PC-3 (cell line): ENCODE measurements around the gene CHRNB4. TPM values are rescaled to one million over a fixed set of nuclear protein-coding genes. Genes with fewer than 3 reads are reported as not detected.

Source experiments
- ATAC-seq: fragments of 200-7000 bp; cut with Tn5 transposase; 2 replicates; pipeline ENCODE4 v1.9.1; 2020; ENCODE audit warnings: mild to moderate bottlenecking, moderate library complexity
- BruUV-seq: library from RNA; stranded (reverse); fragments of 400-500 nt; replicated peaks from 2 replicates; lab custom pipeline; 2021; lab: Mats Ljungman, UMichigan
- CTCF ChIA-PET: fragments of 300-600 bp; sonication (Branson Sonifier 250); formaldehyde crosslinking; loops from one replicate; lab custom pipeline; 2022; ENCODE audit warnings: antibody characterized with exemption; lab: Charles Lee
- POLR2A ChIA-PET: fragments of 300-600 bp; sonication (Branson Sonifier 250); formaldehyde crosslinking; loops from one replicate; lab custom pipeline; 2022; ENCODE audit warnings: antibody characterized with exemption; ENCODE audit not compliant: unreplicated experiment; lab: Charles Lee
- DNase-seq: peaks from one replicate; pipeline ENCODE4 v3.0.0-alpha.2; 2015
- H2AFZ ChIP-seq: fragments of 300-600 bp; sonication (generic); 2 replicates; pipeline ENCODE4 v1.6.0; 2016; ENCODE audit warnings: antibody characterized with exemption, low read length
- H3F3A ChIP-seq: fragments of 300-600 bp; sonication (generic); one replicate; pipeline ENCODE4 v1.6.0; 2017; ENCODE audit warnings: antibody characterized with exemption, low read length, control low read depth, mild to moderate bottlenecking; ENCODE audit not compliant: unreplicated experiment
- H3K27ac ChIP-seq: fragments of 300-600 bp; sonication (generic); 2 replicates; pipeline ENCODE4 v1.5.1; 2016; ENCODE audit warnings: mild to moderate bottlenecking, low read length
- H3K27me3 ChIP-seq: fragments of 300-600 bp; sonication (generic); 2 replicates; pipeline ENCODE4 v1.6.1; 2016; ENCODE audit warnings: low read length, mixed read lengths
- H3K36me3 ChIP-seq: fragments of 300-600 bp; sonication (generic); 2 replicates; pipeline ENCODE4 v1.6.1; 2016; ENCODE audit warnings: low read depth, mixed run types, low read length, mixed read lengths
- H3K4me1 ChIP-seq: fragments of 300-600 bp; sonication (generic); 2 replicates; pipeline ENCODE4 v1.5.1; 2016; ENCODE audit warnings: low read length; ENCODE audit not compliant: insufficient read depth
- H3K4me2 ChIP-seq: fragments of 300-600 bp; sonication (generic); 2 replicates; pipeline ENCODE4 v1.6.0; 2016; ENCODE audit warnings: low read length
- H3K4me3 ChIP-seq: fragments of 300-600 bp; sonication (generic); 2 replicates; pipeline ENCODE4 v1.5.1; 2016; ENCODE audit warnings: mild to moderate bottlenecking, low read length, mixed read lengths
- H3K79me2 ChIP-seq: fragments of 300-600 bp; sonication (generic); 2 replicates; pipeline ENCODE4 v1.6.1; 2017; ENCODE audit warnings: low read length, mixed read lengths
- H3K9ac ChIP-seq: fragments of 300-600 bp; sonication (generic); 2 replicates; pipeline ENCODE4 v1.6.0; 2016; ENCODE audit warnings: mild to moderate bottlenecking, low read length
- H3K9me2 ChIP-seq: fragments of 300-600 bp; sonication (generic); replicated peaks from 2 replicates; pipeline ENCODE4 v1.6.1; 2016; ENCODE audit warnings: mixed run types, low read length, mixed read lengths
- H3K9me3 ChIP-seq: fragments of 300-600 bp; sonication (generic); 2 replicates; pipeline ENCODE4 v1.6.1; 2016; ENCODE audit warnings: low read length, mixed read lengths
- H4K20me1 ChIP-seq: fragments of 300-600 bp; sonication (generic); 2 replicates; pipeline ENCODE4 v1.6.1; 2016; ENCODE audit warnings: low read length, mixed read lengths
- EZH2 ChIP-seq: fragments of 300-600 bp; sonication (generic); IDR thresholded peaks from one replicate; pipeline ENCODE4 v1.6.1; 2017; ENCODE audit warnings: antibody characterized with exemption, mild to moderate bottlenecking, low read length; ENCODE audit not compliant: unreplicated experiment
- EZH2phosphoT487 ChIP-seq: fragments of 300-600 bp; sonication (generic); IDR thresholded peaks from 2 replicates; pipeline ENCODE4 v1.6.1; 2018; ENCODE audit warnings: mild to moderate bottlenecking, antibody characterized with exemption, low read length, borderline replicate concordance
- intact Hi-C: fragments of 100-400 bp; cut with micrococcal nuclease; formaldehyde crosslinking; loops from 2 replicates; pipeline ENCODE4 v1.9.0; 2023
- total RNA-seq: library from RNA; depleted of rRNA; stranded (reverse); fragments of >200 nt; gene quantifications from 2 replicates; pipeline ENCODE4 v1.2.3, GENCODE V29; 2014
- TF ChIP-seq, protein P1 (sequence below): fragments of 300-600 bp; sonication (generic); conservative IDR thresholded peaks from 2 replicates; pipeline ENCODE4 v1.5.1; 2017; ENCODE audit warnings: antibody characterized with exemption, low read depth, mild to moderate bottlenecking, low read length

The CHRNB4 gene
- total RNA-seq, 1 experiment from 2014 or later = not detected

GRCh38 chr15:78629716-78630065 is 11.3 kb downstream of the CHRNB4 start:
- intact Hi-C loops = no loop called here
- Histone ChIP-seq H3K4me3 (no peak overlapping the region), H2AFZ (no peak overlapping the region), H3F3A (no peaks in the 10 kb centered on the region), H3K4me2 (no peak overlapping the region), H3K9ac (no peak overlapping the region), H3K27me3 (peaks cover 15% of the 10 kb centered on the region), H3K79me2 (no peaks in the 10 kb centered on the region), H3K36me3 (no peaks in the 10 kb centered on the region), H4K20me1 (no peaks in the 10 kb centered on the region), H3K9me2 (no peaks in the 10 kb centered on the region), H3K9me3 (no peaks in the 10 kb centered on the region), H3K4me1 (no peaks in the 10 kb centered on the region), H3K27ac (no peak overlapping the region)
- DNase-seq = no peak
- no peak for ATAC-seq
- ChIA-PET CTCF (interaction anchor here (0.6 kb wide), 1 partner anchor 269 kb away, joined by 3 read pairs; no protein-coding TSS in a partner anchor), POLR2A (no interaction called here)
- BruUV-seq = no TSS peak
- TF ChIP-seq EZH2 (no peak), EZH2phosphoT487 (no peak)
- TF ChIP-seq, protein P1, sequence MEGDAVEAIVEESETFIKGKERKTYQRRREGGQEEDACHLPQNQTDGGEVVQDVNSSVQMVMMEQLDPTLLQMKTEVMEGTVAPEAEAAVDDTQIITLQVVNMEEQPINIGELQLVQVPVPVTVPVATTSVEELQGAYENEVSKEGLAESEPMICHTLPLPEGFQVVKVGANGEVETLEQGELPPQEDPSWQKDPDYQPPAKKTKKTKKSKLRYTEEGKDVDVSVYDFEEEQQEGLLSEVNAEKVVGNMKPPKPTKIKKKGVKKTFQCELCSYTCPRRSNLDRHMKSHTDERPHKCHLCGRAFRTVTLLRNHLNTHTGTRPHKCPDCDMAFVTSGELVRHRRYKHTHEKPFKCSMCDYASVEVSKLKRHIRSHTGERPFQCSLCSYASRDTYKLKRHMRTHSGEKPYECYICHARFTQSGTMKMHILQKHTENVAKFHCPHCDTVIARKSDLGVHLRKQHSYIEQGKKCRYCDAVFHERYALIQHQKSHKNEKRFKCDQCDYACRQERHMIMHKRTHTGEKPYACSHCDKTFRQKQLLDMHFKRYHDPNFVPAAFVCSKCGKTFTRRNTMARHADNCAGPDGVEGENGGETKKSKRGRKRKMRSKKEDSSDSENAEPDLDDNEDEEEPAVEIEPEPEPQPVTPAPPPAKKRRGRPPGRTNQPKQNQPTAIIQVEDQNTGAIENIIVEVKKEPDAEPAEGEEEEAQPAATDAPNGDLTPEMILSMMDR = no peak

- no peak for DNase-seq
Observed at GRCh38 chr15:78629031-78629715, 11.8 kb downstream of the CHRNB4 start.

DNA sequence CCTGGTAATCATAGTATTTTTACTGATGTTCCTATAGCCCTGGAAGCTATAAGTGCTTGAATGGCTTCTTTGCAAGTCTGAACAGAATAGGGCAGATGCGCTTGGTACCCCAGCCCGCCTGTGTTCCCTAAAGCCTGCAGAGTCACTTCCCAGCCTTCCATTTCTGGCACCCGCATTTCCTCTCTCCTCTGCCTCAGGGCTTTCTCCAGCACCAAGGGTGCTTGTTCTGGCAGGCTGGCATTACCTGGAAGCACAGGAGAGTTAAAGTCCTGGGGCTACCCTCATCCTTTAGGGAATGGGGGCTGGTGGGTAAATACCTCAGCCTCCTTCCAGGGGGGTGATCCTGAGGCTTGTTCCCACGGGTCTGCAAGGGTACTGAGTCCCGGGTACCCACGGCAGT is 12.8 kb downstream of the CHRNB4 start:
- Histone ChIP-seq H4K20me1 (no peaks in the 10 kb centered on the region), H3K36me3 (no peaks in the 10 kb centered on the region), H3K27ac (no peak overlapping the region), H3K4me3 (no peak overlapping the region), H3K27me3 (peaks cover 15% of the 10 kb centered on the region), H3K4me1 (no peaks in the 10 kb centered on the region), H3K4me2 (no peak overlapping the region), H2AFZ (no peak overlapping the region), H3F3A (no peaks in the 10 kb centered on the region), H3K9me2 (no peaks in the 10 kb centered on the region), H3K79me2 (no peaks in the 10 kb centered on the region), H3K9ac (no peak overlapping the region), H3K9me3 (no peaks in the 10 kb centered on the region)
- intact Hi-C loops = no loop called here
- BruUV-seq = no TSS peak
- CTCF ChIA-PET = no interaction called here
- POLR2A ChIA-PET = no interaction called here
- ATAC-seq (no peak), DNase-seq (no peak)
- no peak for TF ChIP-seq EZH2
- TF ChIP-seq EZH2phosphoT487 = no peak
- TF ChIP-seq, protein P1 = no peak

More at GRCh38 chr15:78629031-78629715, 11.8 kb downstream of the CHRNB4 start:
- Histone ChIP-seq H4K20me1 (no peaks in the 10 kb centered on the region), H3K4me2 (no peak overlapping the region), H3K4me1 (no peaks in the 10 kb centered on the region), H3K4me3 (no peak overlapping the region), H3K27ac (no peak overlapping the region), H3K79me2 (no peaks in the 10 kb centered on the region), H3K36me3 (no peaks in the 10 kb centered on the region), H3K27me3 (peaks cover 15% of the 10 kb centered on the region), H3K9me3 (no peaks in the 10 kb centered on the region), H3K9me2 (no peaks in the 10 kb centered on the region), H3K9ac (no peak overlapping the region), H3F3A (no peaks in the 10 kb centered on the region), H2AFZ (no peak overlapping the region)
- ChIA-PET CTCF (interaction anchor here (0.6 kb wide), 1 partner anchor 270 kb away, joined by 3 read pairs; no protein-coding TSS in a partner anchor), POLR2A (no interaction called here)
- TF ChIP-seq, protein P1 = no peak
- ATAC-seq = no peak
- no TSS peak for BruUV-seq
- intact Hi-C loops = no loop called here
